ENCODE data around the gene DAND5.

DAND5 gene

GRCh38 chr19:12969292-12969988 lies at the start of gene DAND5:
Gene DAND5 (plus strand): TSS chr19:12969576. CDS start chr19:12969661, 85 bp downstream.
- no peak for FAIRE-seq
- no peak for DNase-seq (ENCODE audit: low spot score)

GRCh38 chr19:12921047-12921446 lies 48.3 kb upstream of the DAND5 start:
- no peak for DNase-seq (ENCODE audit: low spot score)
- FAIRE-seq = no peak

- no peak for FAIRE-seq
Observed at GRCh38 chr19:12922959-12923358, 46.4 kb upstream of the DAND5 start.

DNA sequence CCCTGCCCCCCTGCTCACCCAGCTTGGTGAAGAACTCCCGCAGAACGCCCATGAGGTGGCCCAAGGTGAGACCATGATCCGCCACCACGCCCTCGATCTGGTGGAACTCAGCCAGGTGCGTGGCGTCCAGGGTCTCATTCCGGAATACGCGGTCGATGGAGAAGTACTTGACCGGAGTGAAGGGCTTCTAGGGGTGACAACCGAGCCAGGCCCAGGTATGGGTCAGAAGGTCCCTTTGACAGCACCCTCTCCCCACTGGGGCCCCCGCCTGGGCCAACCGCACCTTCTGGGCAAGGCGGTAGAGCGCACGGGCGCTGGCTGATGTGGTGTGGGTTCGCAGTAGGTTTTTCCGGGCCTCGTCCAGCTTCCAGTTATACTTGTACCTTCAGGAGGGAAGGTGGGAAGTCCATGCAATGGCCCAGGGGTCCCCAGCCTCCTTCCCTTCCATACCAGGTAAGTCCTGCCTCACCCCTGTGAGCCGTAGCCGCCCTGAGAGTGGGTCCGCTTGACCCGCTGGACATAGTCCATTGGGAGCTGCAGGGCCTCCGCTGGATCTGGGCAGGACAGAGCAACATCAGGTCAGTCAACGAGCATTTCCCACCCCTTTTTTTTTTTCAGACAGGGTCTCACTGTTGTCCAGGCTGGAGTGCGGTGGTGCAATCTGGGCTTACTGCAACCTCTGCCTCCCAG lies 44.6 kb upstream of the DAND5 start:
- FAIRE-seq = no peak

More at GRCh38 chr19:12922959-12923358, 46.4 kb upstream of the DAND5 start:
- no peak for DNase-seq (ENCODE audit: low spot score)

GRCh38 chr19:12930002-12930645 lies 39.3 kb upstream of the DAND5 start:
- FAIRE-seq = no peak

More for the DNA sequence above, 44.6 kb upstream of the DAND5 start:
- DNase-seq (ENCODE audit: low spot score) = no peak

DNA sequence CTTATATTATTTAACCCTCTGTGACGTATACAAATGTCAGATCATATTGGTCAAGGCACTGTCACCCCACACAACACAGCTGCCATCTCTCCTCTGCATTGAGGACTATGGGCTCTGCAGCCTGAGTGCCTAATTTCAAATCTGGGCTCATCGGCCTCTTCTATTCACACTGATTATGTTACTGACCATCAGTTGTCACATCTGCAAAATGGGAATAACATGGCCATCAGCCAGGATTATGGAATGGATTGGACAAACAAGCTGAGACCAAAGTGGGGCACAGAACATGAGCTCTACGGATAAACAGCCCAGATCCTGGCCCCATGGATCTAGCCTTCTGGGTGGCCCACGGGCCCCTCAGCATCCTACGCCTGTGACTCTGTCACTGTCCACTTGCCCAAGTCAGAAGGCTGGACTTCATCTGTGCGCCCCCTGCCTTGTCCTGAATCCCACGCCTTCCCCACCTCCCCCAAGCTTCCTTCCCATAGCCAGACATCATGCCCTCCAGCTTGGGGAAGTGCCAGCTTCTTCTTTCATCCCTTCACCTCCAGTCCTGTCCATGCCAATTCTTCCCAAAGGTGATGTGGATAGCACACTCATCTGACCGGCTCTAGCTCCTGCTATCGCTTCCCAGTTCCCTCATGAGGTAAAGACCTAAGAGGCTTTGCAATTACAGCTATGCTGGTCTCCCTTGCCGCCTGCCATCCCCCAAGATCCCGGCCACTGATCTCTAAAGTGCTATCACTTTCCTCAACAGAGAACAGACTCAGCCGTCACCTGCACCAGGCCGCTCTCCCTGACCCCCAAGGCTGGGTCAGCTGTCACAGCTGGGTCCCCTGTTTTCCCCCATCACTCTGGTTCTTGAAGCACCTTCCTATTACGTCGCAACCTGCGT lies 36.7 kb upstream of the DAND5 start:
- DNase-seq (ENCODE audit: low spot score) (no peak), FAIRE-seq (no peak)

More at GRCh38 chr19:12930002-12930645, 39.3 kb upstream of the DAND5 start:
- DNase-seq (ENCODE audit: low spot score) = no peak

GRCh38 chr19:12933287-12934072 lies 35.9 kb upstream of the DAND5 start, which contains the start of gene FARSA:
Gene FARSA (minus strand): TSS chr19:12933711. CDS start chr19:12933696, 15 bp downstream.
- FAIRE-seq (no peak), DNase-seq (ENCODE audit: low spot score) (peak; percentile 77)

DNA sequence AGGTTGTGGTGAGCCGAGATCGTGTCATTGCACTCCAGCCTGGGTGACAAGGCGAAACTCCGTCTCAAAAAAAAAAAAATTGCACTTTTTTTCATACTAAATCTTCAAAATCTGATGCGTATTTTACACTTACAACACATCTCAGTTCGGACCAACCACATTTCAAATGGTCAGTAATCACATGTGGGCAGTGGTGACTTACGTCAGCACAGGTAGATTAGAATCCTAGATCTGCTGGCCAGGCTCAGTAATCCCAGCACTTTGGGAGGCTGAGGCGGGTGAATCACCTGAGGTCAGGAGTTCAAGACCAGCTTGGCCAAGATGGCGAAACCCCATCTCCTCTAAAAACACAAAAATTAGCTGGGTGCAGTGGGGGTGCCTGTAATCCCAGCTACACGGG lies 34.3 kb upstream of the DAND5 start:
- DNase-seq (ENCODE audit: low spot score) (no peak), FAIRE-seq (no peak)

DNA sequence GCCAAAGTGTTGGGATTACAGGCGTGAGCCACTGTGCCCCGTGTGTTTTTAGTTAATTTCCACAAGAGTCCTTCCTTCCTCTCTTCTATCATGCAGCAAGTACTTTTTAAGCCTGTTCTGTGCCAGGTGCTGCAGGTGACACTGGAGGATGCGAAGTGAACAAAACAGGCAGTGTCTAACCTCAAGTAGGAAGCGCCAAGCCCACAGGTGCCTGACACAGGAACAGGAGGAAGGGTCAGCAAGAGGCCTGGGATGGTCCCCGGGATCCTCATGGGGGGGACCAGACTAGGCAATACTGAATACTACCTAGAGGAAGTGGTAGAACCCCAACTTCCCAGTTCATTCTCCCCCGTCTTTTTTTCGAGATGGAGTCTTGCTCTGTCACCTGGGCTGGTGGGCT lies 32.8 kb upstream of the DAND5 start:
- DNase-seq (ENCODE audit: low spot score) (no peak), FAIRE-seq (no peak)

- no peak for FAIRE-seq
- DNase-seq (ENCODE audit: low spot score) = no peak
Observed at GRCh38 chr19:12937093-12937926, 32.1 kb upstream of the DAND5 start.

GRCh38 chr19:12937927-12938778 lies 31.2 kb upstream of the DAND5 start, which contains the start of gene CALR:
Gene CALR (plus strand): TSS chr19:12938609. CDS start chr19:12938680, 71 bp downstream.
- DNase-seq (ENCODE audit: low spot score) = peak; percentile 99
- FAIRE-seq = peak; percentile 91

DNA sequence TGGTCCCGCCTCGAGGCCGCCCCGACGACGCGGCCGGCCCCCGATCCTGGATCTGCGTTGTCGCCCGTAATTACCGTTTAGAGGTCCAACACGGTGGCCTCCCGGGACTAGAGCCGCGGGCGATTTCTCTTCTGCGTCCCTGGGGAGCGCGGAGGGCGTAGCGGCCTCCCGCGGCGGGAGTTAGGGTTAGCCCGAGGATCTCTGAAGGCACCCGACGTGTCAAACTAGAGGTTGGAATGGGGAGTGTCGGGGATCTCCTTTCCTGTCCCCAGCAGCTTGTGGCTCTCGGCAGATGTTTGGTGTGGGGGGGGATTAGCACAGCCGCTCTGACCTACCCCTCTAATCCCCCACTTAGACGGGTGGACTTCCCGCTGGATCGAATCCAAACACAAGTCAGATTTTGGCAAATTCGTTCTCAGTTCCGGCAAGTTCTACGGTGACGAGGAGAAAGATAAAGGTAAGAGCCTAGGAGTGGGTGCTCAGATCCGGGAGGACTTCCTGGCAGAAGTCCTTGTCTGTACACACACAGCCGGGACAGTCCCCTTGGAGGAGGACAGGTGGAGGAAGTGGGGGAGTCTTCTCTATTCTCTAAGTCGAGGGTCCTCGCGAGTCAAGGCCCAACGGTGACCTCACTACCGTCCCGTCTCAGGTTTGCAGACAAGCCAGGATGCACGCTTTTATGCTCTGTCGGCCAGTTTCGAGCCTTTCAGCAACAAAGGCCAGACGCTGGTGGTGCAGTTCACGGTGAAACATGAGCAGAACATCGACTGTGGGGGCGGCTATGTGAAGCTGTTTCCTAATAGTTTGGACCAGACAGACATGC lies 30.4 kb upstream of the DAND5 start:
- FAIRE-seq (no peak), DNase-seq (ENCODE audit: low spot score) (no peak)

- DNase-seq (ENCODE audit: low spot score) (no peak), FAIRE-seq (no peak)
Observed at GRCh38 chr19:12939975-12940423, 29.4 kb upstream of the DAND5 start.

DNA sequence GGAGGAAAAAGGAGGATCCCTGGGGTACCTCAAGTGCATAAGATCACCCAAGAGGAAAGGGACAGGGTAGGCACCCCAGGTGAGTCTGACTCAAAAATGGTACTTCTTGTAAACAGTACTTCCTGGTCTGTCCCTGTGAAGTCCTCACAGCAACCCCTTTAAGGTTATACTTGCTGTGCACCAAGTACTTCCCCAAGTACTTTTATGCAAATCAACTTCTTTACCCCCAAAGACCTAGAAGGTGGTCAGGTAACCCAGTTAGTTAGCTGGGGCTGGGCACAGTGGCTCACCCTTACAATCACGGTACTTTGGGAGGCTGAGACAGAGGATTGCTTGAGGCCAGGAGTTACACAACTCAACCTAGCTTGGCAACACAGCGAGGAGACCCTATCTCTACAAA lies 28.5 kb upstream of the DAND5 start:
- no peak for DNase-seq (ENCODE audit: low spot score)
- FAIRE-seq = no peak

DNA sequence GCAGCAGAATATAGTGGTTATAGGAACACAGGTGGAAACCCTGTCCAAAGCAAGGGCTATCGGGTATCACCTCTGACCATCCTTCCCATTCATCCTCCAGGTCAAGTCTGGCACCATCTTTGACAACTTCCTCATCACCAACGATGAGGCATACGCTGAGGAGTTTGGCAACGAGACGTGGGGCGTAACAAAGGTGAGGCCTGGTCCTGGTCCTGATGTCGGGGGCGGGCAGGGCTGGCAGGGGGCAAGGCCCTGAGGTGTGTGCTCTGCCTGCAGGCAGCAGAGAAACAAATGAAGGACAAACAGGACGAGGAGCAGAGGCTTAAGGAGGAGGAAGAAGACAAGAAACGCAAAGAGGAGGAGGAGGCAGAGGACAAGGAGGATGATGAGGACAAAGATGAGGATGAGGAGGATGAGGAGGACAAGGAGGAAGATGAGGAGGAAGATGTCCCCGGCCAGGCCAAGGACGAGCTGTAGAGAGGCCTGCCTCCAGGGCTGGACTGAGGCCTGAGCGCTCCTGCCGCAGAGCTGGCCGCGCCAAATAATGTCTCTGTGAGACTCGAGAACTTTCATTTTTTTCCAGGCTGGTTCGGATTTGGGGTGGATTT lies 25.8 kb upstream of the DAND5 start:
- DNase-seq (ENCODE audit: low spot score) (no peak), FAIRE-seq (no peak)

GRCh38 chr19:12944104-12944674 lies 25.2 kb upstream of the DAND5 start:
- FAIRE-seq = no peak
- DNase-seq (ENCODE audit: low spot score) = no peak

Measured in RCC 7860 (cell line).